AG04450 (cell line): Measurements from ENCODE around the gene CD28. TPM values are rescaled to one million over a fixed set of nuclear protein-coding genes. Genes with fewer than 3 reads are reported as not detected.
A peak's percentile ranks its signal among the peaks of the same experiment; 100 is the strongest.

Experiments used
- CTCF ChIA-PET: fragments of 300-600, 350-600 bp; formaldehyde crosslinking; extraction: SDS; loops from one replicate; lab custom pipeline; 2022; ENCODE audit warnings: antibody characterized with exemption, inconsistent platforms; lab: Charles Lee
- POLR2A ChIA-PET: fragments of 350-600 bp; formaldehyde crosslinking; extraction: SDS; loops from one replicate; lab custom pipeline; 2021; ENCODE audit warnings: antibody characterized with exemption, inconsistent platforms; lab: Yijun Ruan, JAX
- DNase-seq: peaks from one replicate; pipeline ENCODE4 v3.0.0-alpha.2; 2011; ENCODE audit warnings: low read depth, low spot score
- H3K27ac ChIP-seq: one replicate; pipeline ENCODE4 v1.5.1; 2012; ENCODE audit warnings: low read depth, low read length, control low read depth
- H3K27me3 ChIP-seq: one replicate; pipeline ENCODE4 v1.6.0; 2012; ENCODE audit warnings: low read length; ENCODE audit not compliant: control insufficient read depth, insufficient read depth
- H3K4me3 ChIP-seq: 2 replicates; pipeline ENCODE4 v1.5.1; 2011; ENCODE audit warnings: mild to moderate bottlenecking, low read depth, low read length, control low read depth
- H3K9me3 ChIP-seq: 2 replicates; pipeline ENCODE4 v1.5.1; 2012; ENCODE audit warnings: low read length; ENCODE audit not compliant: control insufficient read depth, insufficient read depth
- CTCF ChIP-seq: IDR thresholded peaks from 2 replicates; pipeline ENCODE4 v1.5.1; 2011; ENCODE audit warnings: low read depth, low read length, control low read depth, inconsistent platforms
- polyA plus RNA-seq: library from polyadenylated mRNA; depleted of rRNA; stranded (reverse); fragments of >200 nt; gene quantifications from 2 replicates; pipeline ENCODE4 v1.2.3, GENCODE V29; 2011

CD28 gene
- polyA plus RNA-seq, 1 experiment, result not detected

DNA sequence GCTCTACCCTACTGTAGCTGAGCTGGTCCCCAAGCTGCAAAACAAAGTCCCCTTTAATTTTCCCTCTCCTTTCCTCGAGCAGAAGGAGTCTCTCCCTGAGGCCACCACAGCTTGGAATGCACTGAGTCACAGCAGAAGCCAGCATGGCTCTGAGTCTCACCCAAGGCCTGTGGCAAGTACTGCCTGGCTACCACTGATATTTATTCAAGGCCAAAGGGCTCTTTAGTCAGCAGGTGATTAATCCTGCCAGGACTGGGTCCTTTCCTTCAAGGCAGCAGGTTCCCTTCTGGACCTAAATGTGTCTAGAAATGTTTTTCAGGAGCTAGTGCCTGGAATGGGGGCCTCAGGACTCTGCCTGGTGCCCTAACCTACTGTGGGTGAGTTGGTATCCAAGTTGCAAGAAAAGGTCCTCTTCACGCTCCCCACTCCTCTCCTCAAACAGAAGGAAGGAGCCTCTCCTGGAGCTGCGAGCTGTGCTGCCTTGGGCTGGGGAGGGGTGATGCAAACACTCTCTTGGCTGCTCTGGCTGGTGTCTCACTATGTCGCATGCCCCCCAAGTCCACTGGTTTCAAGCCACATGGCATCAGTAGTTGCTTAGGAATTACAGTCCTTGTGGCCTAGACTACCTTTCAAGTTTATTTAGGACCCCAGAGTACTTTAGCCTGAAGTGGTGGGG is 53.4 kb downstream of the CD28 start:
- POLR2A ChIA-PET, result no interaction called here
- CTCF ChIA-PET, result interaction anchor here (1.0 kb wide), 1 partner anchor 23 kb away, joined by 3 read pairs; no protein-coding TSS in a partner anchor
- no peak overlapping the region for H3K4me3 ChIP-seq

DNA sequence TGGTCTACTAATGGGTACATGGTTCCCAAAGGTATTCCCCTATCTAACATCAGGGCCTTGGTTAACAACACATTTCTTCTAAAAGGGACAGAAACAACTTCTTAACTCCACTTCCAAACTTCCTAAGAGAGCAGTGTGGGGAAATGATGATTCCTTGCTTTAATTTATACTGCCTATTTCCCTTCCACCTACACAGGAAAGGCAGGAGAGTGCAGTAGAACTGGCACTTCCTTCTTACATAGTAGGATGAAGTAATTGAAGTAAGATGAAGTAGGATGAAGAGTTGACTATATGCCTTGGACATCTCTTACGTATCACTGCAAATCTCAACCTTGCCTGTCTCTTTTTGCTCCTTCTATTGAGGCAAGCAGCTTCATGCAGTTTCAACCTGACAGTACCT is 54.7 kb downstream of the CD28 start:
- no peak for TF ChIP-seq CTCF

More for the DNA sequence above, 53.4 kb downstream of the CD28 start:
- no peak for TF ChIP-seq CTCF
- H3K27ac ChIP-seq, result peak overlapping the region; percentile 62
- H3K9me3 ChIP-seq, result 0 out of 2 replicates have a peak, but pooled peaks cover 2% of the 10 kb centered on the region
- peak; percentile 23 for DNase-seq
- no peaks in the 10 kb centered on the region for H3K27me3 ChIP-seq

DNA sequence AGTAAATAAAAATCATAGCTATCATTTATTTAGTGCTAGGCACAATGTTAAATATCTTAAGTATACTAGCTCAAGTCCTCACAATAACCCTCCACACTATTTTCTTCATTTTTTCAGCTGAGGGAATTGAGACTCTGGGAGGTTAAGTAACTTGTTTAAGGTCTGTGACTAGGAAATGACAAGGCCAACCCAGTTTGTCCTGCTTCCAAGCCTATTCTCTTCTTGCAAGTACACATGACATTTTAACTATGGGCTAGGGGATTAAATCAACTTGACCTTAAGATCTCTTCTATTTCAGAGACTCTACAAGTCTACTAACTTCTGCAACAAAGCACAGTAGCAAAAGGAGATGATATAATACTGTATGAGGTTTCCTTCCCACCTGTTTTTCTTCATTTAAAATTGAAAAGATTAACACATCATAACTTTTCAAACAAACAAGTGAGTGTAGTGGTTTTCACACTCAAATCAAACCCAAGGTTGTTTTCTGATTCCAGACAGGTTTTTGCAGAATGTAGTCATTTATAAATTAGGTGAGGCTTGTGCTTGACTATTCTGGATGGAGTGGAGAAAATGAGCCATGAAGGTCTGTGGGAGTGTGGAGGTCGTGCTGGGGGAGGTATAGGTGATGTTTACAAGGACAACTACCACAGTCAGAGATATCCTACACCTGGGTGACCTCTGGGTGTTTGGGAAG is 57.0 kb downstream of the CD28 start:
- no peak for DNase-seq
- no peaks in the 10 kb centered on the region for H3K27me3 ChIP-seq
- H3K4me3 ChIP-seq, result no peak overlapping the region
- TF ChIP-seq CTCF, result no peak
- peaks cover 6% of the 10 kb centered on the region; the same call in 1 of the 2 replicates for H3K9me3 ChIP-seq
- ChIA-PET POLR2A (no interaction called here), CTCF (interaction anchor here (1.1 kb wide), 1 partner anchor 52 kb away, joined by 3 read pairs; no protein-coding TSS in a partner anchor)
- no peak overlapping the region for H3K27ac ChIP-seq

More for the DNA sequence above, 54.7 kb downstream of the CD28 start:
- H3K4me3 ChIP-seq, result no peak overlapping the region
- H3K27ac ChIP-seq, result no peak overlapping the region
- no peak for DNase-seq
- CTCF ChIA-PET, result no interaction called here
- H3K27me3 ChIP-seq, result no peaks in the 10 kb centered on the region
- peaks cover 6% of the 10 kb centered on the region; the same call in 1 of the 2 replicates for H3K9me3 ChIP-seq
- POLR2A ChIA-PET, result no interaction called here

DNA sequence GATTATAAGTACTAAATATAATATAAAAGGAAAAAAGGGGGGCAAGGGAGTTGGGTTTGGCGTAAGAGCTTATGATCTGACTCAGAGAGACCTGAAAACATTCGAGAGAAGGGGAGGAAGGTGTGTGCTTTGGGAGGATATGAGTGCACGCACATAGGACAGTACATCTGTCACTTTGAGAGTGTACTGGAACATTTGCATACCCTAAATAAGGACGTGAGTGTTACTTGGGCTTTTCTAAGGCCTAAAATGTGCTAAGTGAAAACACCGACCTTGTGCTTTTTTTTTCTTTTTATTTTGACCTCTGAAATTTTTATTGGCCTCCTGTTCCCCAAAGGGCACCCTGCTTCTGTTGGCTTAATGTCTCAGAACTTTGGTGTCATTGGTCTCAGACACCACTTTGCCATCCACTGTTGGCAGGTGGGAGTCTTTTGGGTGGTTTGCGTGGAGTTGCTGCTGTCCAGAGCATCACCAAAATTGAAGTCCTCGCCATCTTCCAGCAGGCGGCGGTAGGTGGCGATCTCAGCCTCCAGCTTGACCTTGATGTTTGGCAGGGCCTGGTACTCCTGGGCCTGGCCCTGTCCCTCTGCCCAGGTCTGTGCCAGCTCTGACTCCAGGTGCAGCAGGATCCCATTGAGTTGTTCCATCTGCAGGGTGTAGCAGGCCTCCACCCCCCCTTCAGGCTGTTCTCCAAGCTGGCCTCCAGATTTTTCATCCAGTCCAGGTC is 57.7 kb downstream of the CD28 start:
- CTCF ChIA-PET, result no interaction called here
- Histone ChIP-seq H3K4me3 (no peak overlapping the region), H3K27ac (no peak overlapping the region), H3K27me3 (no peaks in the 10 kb centered on the region), H3K9me3 (peaks cover 6% of the 10 kb centered on the region; the same call in 1 of the 2 replicates)
- no peak for TF ChIP-seq CTCF
- DNase-seq, result no peak
- POLR2A ChIA-PET, result no interaction called here
